ENCODE measurements around the gene FAM81A. TPM values are rescaled to one million over a fixed set of nuclear protein-coding genes. Genes with fewer than 3 reads are reported as not detected.

FAM81A gene
- total RNA-seq, 4 donors from 2014 or later: 1.6 to 2.8 TPM; not detected in 2

GRCh38 chr15:59528429-59528828 lies 90.4 kb downstream of the FAM81A start:
- H3K4me3 ChIP-seq: no peak overlapping the region
- no peaks in the 10 kb centered on the region for H3K36me3 ChIP-seq
- H3K27ac ChIP-seq: no peak overlapping the region
- H3K4me1 ChIP-seq: peaks cover 0 to 35% (median 6%) of the 10 kb centered on the region in 3 donors
- WGBS, 2 donors: 95 to 100% methylated on average over 1 of the region's 1 CpG
- no peaks in the 10 kb centered on the region for H3K27me3 ChIP-seq
- H3K9me3 ChIP-seq: no peaks in the 10 kb centered on the region
- intact Hi-C loops (cut with DNase I): no loop called here
- TF ChIP-seq POLR2A (IDR thresholded peaks at IDR 0.05): no peak
- TF ChIP-seq CTCF (IDR thresholded peaks at IDR 0.05): no peak
- DNase-seq: no peak

GRCh38 chr15:59528961-59529402 lies 91.0 kb downstream of the FAM81A start:
- Histone ChIP-seq H3K4me1 (peaks cover 0 to 35% (median 6%) of the 10 kb centered on the region in 3 donors), H3K36me3 (no peaks in the 10 kb centered on the region), H3K27me3 (no peaks in the 10 kb centered on the region), H3K9me3 (no peaks in the 10 kb centered on the region), H3K4me3 (no peak overlapping the region), H3K27ac (no peak overlapping the region)
- 11% methylated on average over 7 to 8 of the region's 8 CpGs for WGBS, 2 donors
- TF ChIP-seq POLR2A (IDR thresholded peaks at IDR 0.05) (no peak), CTCF (IDR thresholded peaks at IDR 0.05) (peak; percentile 58 to 89 (median 78))
- DNase-seq: peak; percentile 36
- intact Hi-C loops (cut with DNase I): no loop called here

- no peak for DNase-seq
- 60 to 65% methylated on average over 8 to 9 of the region's 9 CpGs for WGBS, 2 donors
- no peak for TF ChIP-seq POLR2A (IDR thresholded peaks at IDR 0.05)
- no peak for TF ChIP-seq CTCF (IDR thresholded peaks at IDR 0.05)
- Histone ChIP-seq H3K4me3 (no peak overlapping the region), H3K9me3 (no peaks in the 10 kb centered on the region), H3K27me3 (peaks cover 0 to 3% (median 0%) of the 10 kb centered on the region in 4 donors), H3K4me1 (peaks cover 0 to 35% (median 6%) of the 10 kb centered on the region in 3 donors), H3K27ac (peak overlapping the region in 3 of 4 donors; percentile 33 to 65 (median 63)), H3K36me3 (no peaks in the 10 kb centered on the region)
- intact Hi-C loops (cut with DNase I): no loop called here
Observed at GRCh38 chr15:59531066-59531675, 93.2 kb downstream of the FAM81A start.

GRCh38 chr15:59532770-59533379 lies 94.9 kb downstream of the FAM81A start:
- DNase-seq: no peak
- 15% methylated on average over 8 of the region's 8 CpGs for WGBS, 2 donors
- no peak overlapping the region for H3K4me3 ChIP-seq

More at GRCh38 chr15:59532770-59533379, 94.9 kb downstream of the FAM81A start:
- no peaks in the 10 kb centered on the region for H3K9me3 ChIP-seq
- peaks cover 0 to 10% (median 0%) of the 10 kb centered on the region in 4 donors for H3K27me3 ChIP-seq
- H3K36me3 ChIP-seq: no peaks in the 10 kb centered on the region
- peak; percentile 46 to 76 (median 68) for TF ChIP-seq CTCF (IDR thresholded peaks at IDR 0.05)
- TF ChIP-seq POLR2A (IDR thresholded peaks at IDR 0.05): no peak
- H3K4me1 ChIP-seq: peaks cover 0 to 35% (median 6%) of the 10 kb centered on the region in 3 donors
- peak overlapping the region in 2 of 4 donors; percentile 63 to 65 for H3K27ac ChIP-seq
- intact Hi-C loops (cut with DNase I): no loop called here
